Measurements from ENCODE around the gene FEV.
A peak's percentile ranks its signal among the peaks of the same experiment; 100 is the strongest.

Gene FEV

GRCh38 chr2:219016721-219017120 lies 31.7 kb upstream of the FEV start:
- no peak for DNase-seq

- no peak for DNase-seq
Observed at GRCh38 chr2:219010873-219011272, 25.9 kb upstream of the FEV start.

GRCh38 chr2:219010162-219010756 lies 25.3 kb upstream of the FEV start:
- no peak for DNase-seq

- no peak for DNase-seq
Observed at GRCh38 chr2:219009294-219009693, 24.3 kb upstream of the FEV start.

GRCh38 chr2:219003979-219004378 lies 19.0 kb upstream of the FEV start:
- DNase-seq, result no peak

- DNase-seq, result no peak
Observed at GRCh38 chr2:219003267-219003634, 18.3 kb upstream of the FEV start.

- DNase-seq, result peak; percentile 28
Observed at GRCh38 chr2:219002395-219003266, 17.6 kb upstream of the FEV start.

- DNase-seq, result no peak
Observed at GRCh38 chr2:219001577-219002394, 16.8 kb upstream of the FEV start.

- no peak for DNase-seq
Observed at GRCh38 chr2:219001100-219001576, 16.2 kb upstream of the FEV start.

- no peak for DNase-seq
Observed at GRCh38 chr2:219000569-219000960, 15.6 kb upstream of the FEV start.

- DNase-seq, result no peak
Observed at GRCh38 chr2:218999881-219000568, 15.0 kb upstream of the FEV start.

GRCh38 chr2:218999021-218999880 lies 14.3 kb upstream of the FEV start:
- no peak for DNase-seq

GRCh38 chr2:218998414-218999002 lies 13.5 kb upstream of the FEV start:
- no peak for DNase-seq

GRCh38 chr2:218997731-218998130 lies 12.7 kb upstream of the FEV start:
- no peak for DNase-seq

GRCh38 chr2:218996937-218997336 lies 12.0 kb upstream of the FEV start:
- DNase-seq, result no peak

GRCh38 chr2:218995972-218996711 lies 11.2 kb upstream of the FEV start:
- DNase-seq, result peak; percentile 80

GRCh38 chr2:218995561-218995960 lies 10.6 kb upstream of the FEV start:
- DNase-seq, result no peak

GRCh38 chr2:218993345-218994315 lies 8.6 kb upstream of the FEV start, which contains the start of gene CRYBA2:
CRYBA2 (minus strand) TSS chr2:218993422; CDS start chr2:218993176, 246 bp downstream.
- DNase-seq, result no peak

- no peak for DNase-seq
Observed at GRCh38 chr2:218992703-218993344, 7.8 kb upstream of the FEV start.

Data from CD4-positive, alpha-beta T cell treated with Interleukin-17A for 1 hour (primary cell).